Putamen (tissue), 1 donor: ENCODE measurements around the gene C2orf78.

ENCODE experiments used
- DNase-seq: peaks from one replicate; pipeline ENCODE4 v3.0.0-alpha.2; 2016; ENCODE audit warnings: low spot score

The C2orf78 gene

GRCh38 chr2:73837847-73838585 is 54.0 kb downstream of the C2orf78 start:
- DNase-seq: no peak

DNA sequence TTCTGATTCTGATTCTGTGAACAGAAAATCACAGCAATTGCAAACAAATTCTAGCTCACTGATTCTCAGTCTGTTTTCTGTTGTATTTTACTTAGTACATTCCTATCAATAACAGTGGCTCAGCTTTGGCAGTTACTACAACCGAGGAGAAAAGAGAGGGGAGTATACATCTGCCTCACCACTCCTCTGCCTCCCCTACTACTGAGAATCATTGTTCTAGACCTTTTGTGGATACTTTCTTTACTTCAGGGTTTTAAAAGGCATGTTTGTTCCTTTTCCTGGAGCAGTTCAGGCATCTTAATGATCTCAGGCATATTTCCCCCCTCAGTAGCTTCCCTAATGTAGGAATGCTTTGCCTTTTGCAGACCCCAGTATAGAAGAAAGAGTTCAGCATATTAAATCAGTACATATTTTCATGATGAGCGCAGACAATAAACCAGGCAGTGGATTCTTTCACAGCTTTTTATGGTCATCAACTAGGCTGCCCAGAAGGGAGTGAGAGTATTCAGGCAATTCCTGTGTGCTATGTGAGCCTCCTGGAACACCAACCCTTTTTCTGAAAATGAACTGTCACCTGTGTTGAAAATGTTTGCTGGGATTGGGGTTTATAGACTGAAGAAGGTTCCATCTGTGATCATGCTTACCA is 55.0 kb downstream of the C2orf78 start:
- DNase-seq: no peak

DNA sequence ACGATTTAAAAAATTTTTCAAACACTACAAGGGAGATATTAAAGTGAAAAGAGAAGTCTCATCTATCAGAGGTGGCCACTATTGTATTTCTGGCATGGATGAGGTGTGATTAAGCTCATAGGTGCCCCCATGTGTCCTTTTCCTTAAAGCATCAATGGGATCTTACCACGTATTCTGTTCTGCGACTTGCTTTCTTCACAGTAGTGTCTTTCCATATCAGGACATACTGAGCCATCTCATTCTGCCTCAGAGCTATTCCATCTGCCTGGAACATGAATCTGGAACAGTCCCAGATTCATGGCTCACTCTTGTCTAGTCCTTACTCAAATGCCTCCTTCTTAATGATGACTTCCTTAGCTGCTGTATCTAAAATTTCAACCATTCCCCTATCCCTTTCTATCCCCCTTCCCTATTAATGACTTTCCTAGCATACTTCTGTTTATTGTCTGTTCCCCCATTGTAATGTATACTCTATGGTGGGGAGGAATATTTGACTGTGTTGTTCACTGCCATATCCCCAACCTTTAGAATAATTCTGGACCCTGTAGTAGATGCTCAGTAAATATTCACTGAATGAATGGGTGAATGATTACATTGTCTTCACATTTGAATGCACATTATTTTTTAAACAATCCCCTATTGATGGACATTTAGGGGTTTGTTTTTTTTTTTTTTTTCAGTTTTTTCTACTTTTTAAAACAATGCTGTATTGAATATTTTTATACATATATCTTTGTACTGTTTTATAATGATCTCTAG is 55.8 kb downstream of the C2orf78 start:
- no peak for DNase-seq

DNA sequence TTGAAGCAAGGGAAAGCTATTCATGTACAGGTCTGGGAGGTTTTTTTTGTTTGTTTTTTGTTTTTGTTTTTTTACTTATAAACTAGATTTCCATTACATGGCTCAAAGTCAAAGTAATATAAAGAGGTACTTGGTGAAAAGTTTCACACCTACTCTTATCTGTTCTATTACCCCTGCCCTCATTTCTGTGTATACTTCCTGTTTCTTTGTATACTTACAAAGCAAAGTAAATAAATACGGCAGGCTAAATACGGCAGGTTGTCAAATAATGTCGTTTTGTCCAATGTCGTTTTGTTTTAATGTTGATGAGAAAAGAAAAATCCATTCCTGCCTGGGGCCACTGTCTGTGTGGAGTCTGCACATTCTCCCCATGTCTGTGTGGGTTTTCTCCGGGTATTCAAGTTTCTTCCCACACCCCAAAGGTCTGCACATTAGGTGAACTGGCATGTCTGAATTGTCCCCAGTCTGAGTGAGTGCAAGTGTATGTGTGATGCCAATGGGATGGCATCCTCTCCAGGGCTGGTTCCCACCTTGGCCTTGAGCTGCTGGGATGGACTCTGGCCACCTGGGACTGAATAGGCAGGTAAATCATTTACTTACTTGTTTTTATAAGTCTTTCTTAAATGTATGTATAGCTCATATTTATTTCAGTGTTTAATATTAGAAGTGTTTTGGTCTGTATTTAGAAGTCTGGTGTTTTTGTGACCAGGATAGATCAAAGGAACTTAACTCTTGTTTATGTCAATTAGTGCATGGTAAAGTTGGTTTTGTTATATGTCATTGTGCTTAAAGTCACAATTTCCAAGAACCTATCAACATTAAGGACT is 58.1 kb downstream of the C2orf78 start:
- DNase-seq: no peak

DNA sequence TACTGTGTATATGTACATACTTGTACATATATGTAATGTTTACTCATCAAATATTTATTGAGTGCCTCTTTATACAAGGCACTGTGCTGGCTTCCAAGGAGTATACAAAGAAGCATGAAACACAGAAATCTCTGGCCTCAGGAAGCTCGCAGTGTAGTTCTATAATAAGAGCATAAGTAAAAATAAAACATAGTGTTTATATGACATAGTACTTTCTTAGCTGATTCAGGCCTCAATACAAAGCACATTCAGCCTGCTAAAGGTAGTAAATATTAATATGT is 58.7 kb downstream of the C2orf78 start:
- DNase-seq: no peak

GRCh38 chr2:73844087-73844486 is 60.1 kb downstream of the C2orf78 start:
- DNase-seq: no peak

- no peak for DNase-seq
These were observed 66.0 kb downstream of the C2orf78 start for GRCh38 chr2:73850009-73850408.

DNA sequence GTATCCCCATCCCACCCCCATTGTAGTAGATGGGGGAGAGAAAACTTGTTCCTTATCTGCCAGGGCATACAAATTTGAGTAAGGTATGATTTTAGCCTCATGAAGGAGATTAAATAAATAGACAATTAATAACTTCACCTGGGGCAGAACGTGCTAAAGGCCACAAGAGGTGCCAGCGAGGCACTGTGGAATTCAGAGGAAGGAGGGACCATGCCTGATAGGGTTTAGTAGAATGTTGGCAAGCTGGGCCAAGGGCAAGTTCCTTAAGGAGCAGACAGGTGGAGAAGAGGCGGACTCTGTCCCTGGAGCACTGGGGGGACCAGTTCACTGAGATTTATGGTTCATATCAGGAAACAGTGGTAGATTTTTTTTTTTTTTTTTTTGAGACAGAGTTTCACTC is 67.3 kb downstream of the C2orf78 start:
- DNase-seq: no peak

- DNase-seq: no peak
These were observed 68.0 kb downstream of the C2orf78 start for GRCh38 chr2:73852020-73852419.

GRCh38 chr2:73855526-73855925 is 71.5 kb downstream of the C2orf78 start:
- DNase-seq: no peak

DNA sequence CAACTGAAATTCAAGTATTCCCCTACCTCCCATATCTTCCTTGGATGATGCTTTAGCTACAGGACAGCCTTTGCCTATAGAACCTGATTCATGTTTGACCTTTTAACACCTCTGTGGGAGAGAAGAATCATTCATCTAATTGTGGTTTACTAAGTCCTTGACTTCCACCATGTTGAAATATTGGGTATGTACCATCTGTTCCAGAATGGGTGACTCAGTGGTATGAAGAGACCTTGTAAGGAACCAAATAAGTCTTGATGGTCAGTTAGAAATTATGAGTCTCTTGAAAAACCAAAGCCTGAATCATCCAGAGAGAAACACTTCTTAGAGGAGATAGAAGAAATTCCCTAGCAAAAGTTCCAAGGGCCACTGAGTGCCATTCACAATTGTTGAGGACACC is 72.2 kb downstream of the C2orf78 start:
- no peak for DNase-seq

- no peak for DNase-seq
These were observed 76.0 kb downstream of the C2orf78 start for GRCh38 chr2:73859721-73860586.

GRCh38 chr2:73862987-73863386 is 79.0 kb downstream of the C2orf78 start:
- no peak for DNase-seq
